Adrenal gland (tissue), 5 donors: ENCODE data around the gene DENND6B.

ENCODE experiments used
- POLR2A ChIP-seq, 2 donors: fragments of 450-650 bp; IDR thresholded peaks; one replicate each; pipeline ENCODE4 v1.6.1; 2017; ENCODE audit warnings: antibody characterized with exemption in 2 of 2, mild to moderate bottlenecking in 2 of 2, moderate library complexity in 1 of 2
- TF ChIP-seq, protein P1 (sequence below), 6 experiments: fragments of 450-650 bp in 4 of 6; fragments of 200-600 bp in 2 of 6; sonication (generic) in 1 of 6; IDR thresholded peaks; 1 replicate in 5 of 6; 2 replicates in 1 of 6; pipeline versions ENCODE4 v1.5.1 to v1.8.0; 2016 to 2021; ENCODE audit warnings: antibody characterized with exemption in 6 of 6, mild to moderate bottlenecking in 2 of 6, moderate library complexity in 1 of 6
- donor health status: DM: no; HTN: no; CAD: no.

DNA sequence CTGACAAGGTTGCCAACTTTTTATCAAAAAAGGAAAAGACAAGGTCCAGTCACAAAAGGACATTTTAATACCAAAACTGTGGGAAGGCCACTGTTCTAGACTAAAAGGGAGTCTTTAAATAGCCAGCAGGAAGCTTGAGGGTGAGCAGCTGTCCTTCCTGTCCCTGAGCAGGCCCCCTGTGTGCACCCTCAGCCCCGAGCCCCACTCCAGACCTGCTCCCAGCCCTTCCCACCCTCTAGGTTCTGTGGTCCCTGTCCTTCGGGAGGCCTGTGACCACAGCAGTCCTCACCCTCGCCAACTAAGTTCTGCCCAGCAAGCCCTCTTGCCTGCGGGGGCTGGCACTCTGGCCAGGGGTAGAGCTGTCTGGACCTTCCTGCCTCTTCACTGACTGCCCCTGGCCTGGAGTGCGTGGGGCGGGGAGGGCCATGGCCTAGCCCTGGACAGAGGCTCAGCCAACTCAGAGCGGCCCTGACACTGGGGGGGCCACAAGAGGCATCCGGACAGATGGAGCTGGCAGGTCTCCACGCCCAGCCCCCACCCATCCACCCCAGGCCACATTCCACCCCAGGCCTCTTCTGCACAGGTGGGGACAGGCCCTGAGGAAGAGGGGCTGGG, 17.7 kb downstream of the DENND6B start:
- TF ChIP-seq, protein P1, sequence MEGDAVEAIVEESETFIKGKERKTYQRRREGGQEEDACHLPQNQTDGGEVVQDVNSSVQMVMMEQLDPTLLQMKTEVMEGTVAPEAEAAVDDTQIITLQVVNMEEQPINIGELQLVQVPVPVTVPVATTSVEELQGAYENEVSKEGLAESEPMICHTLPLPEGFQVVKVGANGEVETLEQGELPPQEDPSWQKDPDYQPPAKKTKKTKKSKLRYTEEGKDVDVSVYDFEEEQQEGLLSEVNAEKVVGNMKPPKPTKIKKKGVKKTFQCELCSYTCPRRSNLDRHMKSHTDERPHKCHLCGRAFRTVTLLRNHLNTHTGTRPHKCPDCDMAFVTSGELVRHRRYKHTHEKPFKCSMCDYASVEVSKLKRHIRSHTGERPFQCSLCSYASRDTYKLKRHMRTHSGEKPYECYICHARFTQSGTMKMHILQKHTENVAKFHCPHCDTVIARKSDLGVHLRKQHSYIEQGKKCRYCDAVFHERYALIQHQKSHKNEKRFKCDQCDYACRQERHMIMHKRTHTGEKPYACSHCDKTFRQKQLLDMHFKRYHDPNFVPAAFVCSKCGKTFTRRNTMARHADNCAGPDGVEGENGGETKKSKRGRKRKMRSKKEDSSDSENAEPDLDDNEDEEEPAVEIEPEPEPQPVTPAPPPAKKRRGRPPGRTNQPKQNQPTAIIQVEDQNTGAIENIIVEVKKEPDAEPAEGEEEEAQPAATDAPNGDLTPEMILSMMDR (IDR thresholded peaks at IDR 0.05) = no peak
- TF ChIP-seq POLR2A (IDR thresholded peaks at IDR 0.05) = no peak
